Measurements from ENCODE around the gene HRCT1. TPM values are rescaled to one million over a fixed set of nuclear protein-coding genes. Genes with fewer than 3 reads are reported as not detected.

Gene HRCT1
- total and polyA plus RNA-seq, 2 donors (not counting 1 experiment from before 2014, with no cell fraction given) = not detected

DNA sequence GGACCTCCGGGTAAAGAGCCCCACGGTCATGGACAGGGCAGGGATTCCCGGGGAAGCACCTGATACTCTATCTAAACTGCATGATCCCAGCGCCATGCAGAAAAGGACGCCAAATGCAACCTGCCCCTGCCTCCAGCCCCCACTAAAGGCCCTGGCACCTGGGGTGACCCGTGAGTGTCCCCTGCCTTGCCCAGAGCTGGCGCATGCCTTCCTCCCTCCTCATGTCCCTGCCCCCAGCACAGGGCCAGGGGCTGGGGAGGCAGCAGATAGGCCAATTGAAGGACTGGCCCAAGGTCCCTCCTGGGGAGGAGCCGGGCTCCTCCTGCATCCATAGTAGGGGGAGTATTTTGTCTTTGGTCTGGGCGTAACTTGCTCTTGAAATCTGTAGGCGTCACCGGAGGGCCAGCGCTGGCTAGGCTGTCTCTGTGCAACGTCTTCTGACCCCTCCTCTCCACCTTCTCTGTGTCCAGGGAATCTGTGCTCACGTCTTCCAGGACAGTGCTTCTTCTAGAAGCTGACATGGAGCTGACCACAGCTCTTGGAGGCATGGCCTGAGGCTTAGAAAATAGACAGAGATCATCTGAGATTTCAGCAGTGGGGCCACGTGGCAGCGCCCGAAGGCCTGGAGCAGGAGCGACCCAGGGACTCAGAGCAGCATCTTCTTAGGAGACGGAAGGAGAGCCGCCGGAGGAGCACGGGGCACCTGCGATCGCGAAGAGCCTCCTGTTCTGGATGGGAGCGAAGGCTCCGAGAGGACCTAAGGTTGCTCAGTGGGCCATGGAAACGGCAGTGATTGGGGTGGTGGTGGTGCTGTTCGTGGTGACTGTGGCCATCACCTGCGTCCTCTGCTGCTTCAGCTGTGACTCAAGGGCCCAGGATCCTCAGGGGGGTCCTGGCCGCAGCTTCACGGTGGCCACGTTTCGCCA, 3.9 kb downstream of the HRCT1 start:
- Mint-ChIP-seq H3K4me3 (no peak overlapping the region), H3K9me3 (ENCODE audit: insufficient read depth) (no peaks in the 10 kb centered on the region), H3K27me3 (peaks cover 21% of the 10 kb centered on the region), H3K27ac (no peak overlapping the region), H3K4me1 (peaks cover 7% of the 10 kb centered on the region)
- H3K9me3 ChIP-seq (ENCODE audit: control extremely low read depth in 1 of 3, control insufficient read depth in 2 of 3, insufficient read depth in 1 of 3, low read length in 2 of 3) = no peaks in the 10 kb centered on the region
- POLR2A ChIA-PET = no interaction called here
- H4K20me1 ChIP-seq (ENCODE audit: control insufficient read depth, insufficient read depth, low read length, poor library complexity, severe bottlenecking) = no peaks in the 10 kb centered on the region
- H2AFZ ChIP-seq (ENCODE audit: insufficient read depth, low read depth, low read length, poor library complexity, severe bottlenecking) = no peak overlapping the region
- intact Hi-C loops (cut with micrococcal nuclease) = no loop called here
- H3K4me1 ChIP-seq (ENCODE audit: control insufficient read depth in 2 of 2, insufficient read depth in 2 of 2, low read length in 2 of 2) = peaks cover 4 to 7% of the 10 kb centered on the region in 2 donors
- no peaks in the 10 kb centered on the region for H3K79me2 ChIP-seq (ENCODE audit: control insufficient read depth, insufficient read depth, low read length)
- no peak for TF ChIP-seq EZH2 (IDR thresholded peaks at IDR 0.05; ENCODE audit: borderline replicate concordance, insufficient read depth, low read depth, low read length, poor library complexity, severe bottlenecking)
- TF ChIP-seq, protein P1, sequence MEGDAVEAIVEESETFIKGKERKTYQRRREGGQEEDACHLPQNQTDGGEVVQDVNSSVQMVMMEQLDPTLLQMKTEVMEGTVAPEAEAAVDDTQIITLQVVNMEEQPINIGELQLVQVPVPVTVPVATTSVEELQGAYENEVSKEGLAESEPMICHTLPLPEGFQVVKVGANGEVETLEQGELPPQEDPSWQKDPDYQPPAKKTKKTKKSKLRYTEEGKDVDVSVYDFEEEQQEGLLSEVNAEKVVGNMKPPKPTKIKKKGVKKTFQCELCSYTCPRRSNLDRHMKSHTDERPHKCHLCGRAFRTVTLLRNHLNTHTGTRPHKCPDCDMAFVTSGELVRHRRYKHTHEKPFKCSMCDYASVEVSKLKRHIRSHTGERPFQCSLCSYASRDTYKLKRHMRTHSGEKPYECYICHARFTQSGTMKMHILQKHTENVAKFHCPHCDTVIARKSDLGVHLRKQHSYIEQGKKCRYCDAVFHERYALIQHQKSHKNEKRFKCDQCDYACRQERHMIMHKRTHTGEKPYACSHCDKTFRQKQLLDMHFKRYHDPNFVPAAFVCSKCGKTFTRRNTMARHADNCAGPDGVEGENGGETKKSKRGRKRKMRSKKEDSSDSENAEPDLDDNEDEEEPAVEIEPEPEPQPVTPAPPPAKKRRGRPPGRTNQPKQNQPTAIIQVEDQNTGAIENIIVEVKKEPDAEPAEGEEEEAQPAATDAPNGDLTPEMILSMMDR (IDR thresholded peaks at IDR 0.05) = no peak
- peaks cover 0 to 13% (median 3%) of the 10 kb centered on the region in 4 experiments for H3K27me3 ChIP-seq (replicated peaks in 1 of 4; ENCODE audit: control extremely low read depth in 1 of 4, control insufficient read depth in 3 of 4, insufficient read depth in 4 of 4, low read length in 3 of 4)
- no peak overlapping the region for H3K27ac ChIP-seq (ENCODE audit: low read length in 2 of 2)
- no peak overlapping the region for H3K4me3 ChIP-seq (ENCODE audit: control extremely low read depth in 1 of 5, extremely low read depth in 1 of 5, insufficient read depth in 1 of 5, low read depth in 2 of 5, low read length in 4 of 5)
- no peak for DNase-seq
- ATAC-seq (ENCODE audit: low read depth) = no peak
- 91% methylated on average over 33 of the region's 34 CpGs for WGBS (ENCODE audit: insufficient coverage)
- no peak overlapping the region for H3K4me2 ChIP-seq (replicated peaks; ENCODE audit: low read depth, low read length, poor library complexity, severe bottlenecking)
- CTCF ChIA-PET = interaction anchor here (0.5 to 1.6 kb wide), 4 partner anchors 26 to 84 kb away, joined by 3 to 4 read pairs (median 4); no protein-coding TSS in a partner anchor
- H3K36me3 ChIP-seq (replicated peaks in 1 of 2; ENCODE audit: control extremely low read depth in 1 of 2, control insufficient read depth in 1 of 2, extremely low read depth in 1 of 2, insufficient read depth in 2 of 2, low read length in 1 of 2) = no peaks in the 10 kb centered on the region
- H3K9ac ChIP-seq (ENCODE audit: low read length) = no peak overlapping the region
